GM23338 (cell line): ENCODE data around the gene MTRR. TPM values are rescaled to one million over a fixed set of nuclear protein-coding genes. Genes with fewer than 3 reads are reported as not detected.

ENCODE experiments used
- ATAC-seq: fragments of 200-7000 bp; cut with Tn5 transposase; 3 replicates; pipeline ENCODE4 v1.9.1; 2020
- DNase-seq: peaks from one replicate; pipeline ENCODE4 v3.0.0-alpha.2; 2015; ENCODE audit warnings: low spot score
- H2AFZ ChIP-seq: fragments of 200-600 bp; sonication (generic); 2 replicates; pipeline ENCODE4 v1.8.0; 2016; ENCODE audit warnings: antibody characterized with exemption, mild to moderate bottlenecking, moderate library complexity
- H3F3A ChIP-seq: fragments of 200-600 bp; sonication (generic); replicated peaks from 2 replicates; pipeline ENCODE4 v1.8.0; 2017; ENCODE audit warnings: antibody characterized with exemption, mixed run types, low read depth
- H3K27ac ChIP-seq: fragments of 200-600 bp; sonication (generic); 2 replicates; pipeline ENCODE4 v1.6.1; 2016; ENCODE audit warnings: low read depth
- H3K27me3 ChIP-seq: fragments of 200-600 bp; sonication (generic); 2 replicates; pipeline ENCODE4 v1.8.0; 2016; ENCODE audit warnings: mild to moderate bottlenecking, mixed run types, moderate library complexity; ENCODE audit not compliant: insufficient read depth
- H3K36me3 ChIP-seq: fragments of 200-600 bp; sonication (generic); 2 replicates; pipeline ENCODE4 v1.8.0; 2016; ENCODE audit warnings: mild to moderate bottlenecking; ENCODE audit not compliant: insufficient read depth
- H3K4me1 ChIP-seq: fragments of 200-600 bp; sonication (generic); 2 replicates; pipeline ENCODE4 v1.8.0; 2016; ENCODE audit warnings: mild to moderate bottlenecking, moderate library complexity; ENCODE audit not compliant: insufficient read depth
- H3K4me2 ChIP-seq: fragments of 200-600 bp; sonication (generic); 2 replicates; pipeline ENCODE4 v1.7.1; 2017; ENCODE audit warnings: mixed run types
- H3K4me3 ChIP-seq: fragments of 200-600 bp; sonication (generic); 2 replicates; pipeline ENCODE4 v1.6.1; 2016; ENCODE audit warnings: mixed run types
- H3K79me2 ChIP-seq: fragments of 200-600 bp; sonication (generic); replicated peaks from 2 replicates; pipeline ENCODE4 v1.8.0; 2017; ENCODE audit warnings: mild to moderate bottlenecking; ENCODE audit not compliant: insufficient read depth
- H3K9me2 ChIP-seq: fragments of 200-600 bp; sonication (generic); 2 replicates; pipeline ENCODE4 v1.8.0; 2017; ENCODE audit not compliant: insufficient read depth
- H4K20me1 ChIP-seq: fragments of 200-600 bp; sonication (generic); replicated peaks from 2 replicates; pipeline ENCODE4 v1.8.0; 2017; ENCODE audit warnings: mild to moderate bottlenecking; ENCODE audit not compliant: insufficient read depth
- H3K27ac Mint-ChIP-seq: 2 replicates; pipeline ENCODE4 v1.8.0; 2020; ENCODE audit warnings: inconsistent platforms, mild to moderate bottlenecking, moderate library complexity, mixed read lengths
- H3K27me3 Mint-ChIP-seq: 3 replicates; pipeline ENCODE4 v1.8.0; 2022; ENCODE audit warnings: low read depth, mild to moderate bottlenecking, moderate library complexity, mixed read lengths, inconsistent platforms; ENCODE audit not compliant: insufficient read depth, poor library complexity
- H3K36me3 Mint-ChIP-seq: 3 replicates; pipeline ENCODE4 v1.8.0; 2021; ENCODE audit warnings: low read depth, mild to moderate bottlenecking, inconsistent platforms, moderate library complexity, mixed read lengths
- H3K4me1 Mint-ChIP-seq: 3 replicates; pipeline ENCODE4 v1.8.0; 2020; ENCODE audit warnings: mild to moderate bottlenecking, inconsistent platforms, mixed read lengths
- H3K4me3 Mint-ChIP-seq: 3 replicates; pipeline ENCODE4 v1.8.0; 2021; ENCODE audit warnings: moderate library complexity, mild to moderate bottlenecking, inconsistent platforms, mixed read lengths
- H3K9me3 Mint-ChIP-seq: 3 replicates; pipeline ENCODE4 v1.8.0; 2020; ENCODE audit warnings: moderate library complexity, mild to moderate bottlenecking, inconsistent platforms, mixed read lengths
- EZH2 ChIP-seq: fragments of 200-600 bp; sonication (generic); IDR thresholded peaks from one replicate; pipeline ENCODE4 v1.8.0; 2017; ENCODE audit warnings: antibody characterized with exemption, mild to moderate bottlenecking, low read depth; ENCODE audit not compliant: unreplicated experiment
- EZH2phosphoT487 ChIP-seq: fragments of 200-600 bp; sonication (generic); IDR thresholded peaks from one replicate; pipeline ENCODE4 v1.8.1; 2018; ENCODE audit warnings: antibody characterized with exemption; ENCODE audit not compliant: unreplicated experiment
- polyA plus RNA-seq: library from polyadenylated mRNA; unstranded; fragments of >200 nt; fragmentation: Nextera tagmentation; extraction: Ambion mirVana; gene quantifications from 2 replicates; pipeline ENCODE4 v1.2.1, GENCODE V29; 2016
- total RNA-seq: library from RNA; depleted of rRNA; stranded (reverse); fragments of >200 nt; shearing (Covaris generic); gene quantifications from 2 replicates; pipeline ENCODE4 v1.2.3, GENCODE V29; 2014
- TF ChIP-seq, protein P1 (sequence below): fragments of 250-450 bp; sonication (Bioruptor Pico); IDR thresholded peaks from 2 replicates; pipeline ENCODE4 v1.5.0; 2020; ENCODE audit warnings: mild to moderate bottlenecking, moderate library complexity
- TF ChIP-seq, protein P2 (sequence below): IDR thresholded peaks from one replicate; pipeline ENCODE4 v1.6.1; 2018; ENCODE audit warnings: antibody characterized with exemption; ENCODE audit not compliant: unreplicated experiment
- TF ChIP-seq, protein P3 (sequence below): IDR thresholded peaks from 2 replicates; pipeline ENCODE4 v1.6.1; 2016; ENCODE audit warnings: antibody characterized with exemption

Gene MTRR
- total and polyA plus RNA-seq, 2 experiments from 2014 or later, result 16.5 to 55.9 TPM

DNA sequence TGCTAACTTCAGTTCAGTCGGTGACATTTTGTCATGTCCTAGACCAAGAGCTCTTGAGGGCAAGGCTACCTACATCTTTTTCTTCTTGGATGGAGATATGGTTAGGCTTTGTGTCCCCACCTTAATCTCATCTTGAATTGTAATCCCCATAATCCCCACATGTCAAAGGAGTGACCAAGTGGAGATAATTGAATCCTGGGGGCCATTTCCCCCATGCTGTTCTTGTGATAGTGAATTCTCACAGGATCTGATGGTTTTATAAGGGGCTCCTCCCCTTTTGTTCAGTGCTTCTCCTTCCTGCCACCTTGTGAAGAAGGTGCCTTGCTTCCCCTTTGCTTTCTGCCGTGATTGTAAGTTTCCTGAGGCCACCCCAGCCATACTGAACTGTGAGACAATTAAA lies 16.0 kb upstream of the MTRR start (continued):
- TF ChIP-seq, protein P1, sequence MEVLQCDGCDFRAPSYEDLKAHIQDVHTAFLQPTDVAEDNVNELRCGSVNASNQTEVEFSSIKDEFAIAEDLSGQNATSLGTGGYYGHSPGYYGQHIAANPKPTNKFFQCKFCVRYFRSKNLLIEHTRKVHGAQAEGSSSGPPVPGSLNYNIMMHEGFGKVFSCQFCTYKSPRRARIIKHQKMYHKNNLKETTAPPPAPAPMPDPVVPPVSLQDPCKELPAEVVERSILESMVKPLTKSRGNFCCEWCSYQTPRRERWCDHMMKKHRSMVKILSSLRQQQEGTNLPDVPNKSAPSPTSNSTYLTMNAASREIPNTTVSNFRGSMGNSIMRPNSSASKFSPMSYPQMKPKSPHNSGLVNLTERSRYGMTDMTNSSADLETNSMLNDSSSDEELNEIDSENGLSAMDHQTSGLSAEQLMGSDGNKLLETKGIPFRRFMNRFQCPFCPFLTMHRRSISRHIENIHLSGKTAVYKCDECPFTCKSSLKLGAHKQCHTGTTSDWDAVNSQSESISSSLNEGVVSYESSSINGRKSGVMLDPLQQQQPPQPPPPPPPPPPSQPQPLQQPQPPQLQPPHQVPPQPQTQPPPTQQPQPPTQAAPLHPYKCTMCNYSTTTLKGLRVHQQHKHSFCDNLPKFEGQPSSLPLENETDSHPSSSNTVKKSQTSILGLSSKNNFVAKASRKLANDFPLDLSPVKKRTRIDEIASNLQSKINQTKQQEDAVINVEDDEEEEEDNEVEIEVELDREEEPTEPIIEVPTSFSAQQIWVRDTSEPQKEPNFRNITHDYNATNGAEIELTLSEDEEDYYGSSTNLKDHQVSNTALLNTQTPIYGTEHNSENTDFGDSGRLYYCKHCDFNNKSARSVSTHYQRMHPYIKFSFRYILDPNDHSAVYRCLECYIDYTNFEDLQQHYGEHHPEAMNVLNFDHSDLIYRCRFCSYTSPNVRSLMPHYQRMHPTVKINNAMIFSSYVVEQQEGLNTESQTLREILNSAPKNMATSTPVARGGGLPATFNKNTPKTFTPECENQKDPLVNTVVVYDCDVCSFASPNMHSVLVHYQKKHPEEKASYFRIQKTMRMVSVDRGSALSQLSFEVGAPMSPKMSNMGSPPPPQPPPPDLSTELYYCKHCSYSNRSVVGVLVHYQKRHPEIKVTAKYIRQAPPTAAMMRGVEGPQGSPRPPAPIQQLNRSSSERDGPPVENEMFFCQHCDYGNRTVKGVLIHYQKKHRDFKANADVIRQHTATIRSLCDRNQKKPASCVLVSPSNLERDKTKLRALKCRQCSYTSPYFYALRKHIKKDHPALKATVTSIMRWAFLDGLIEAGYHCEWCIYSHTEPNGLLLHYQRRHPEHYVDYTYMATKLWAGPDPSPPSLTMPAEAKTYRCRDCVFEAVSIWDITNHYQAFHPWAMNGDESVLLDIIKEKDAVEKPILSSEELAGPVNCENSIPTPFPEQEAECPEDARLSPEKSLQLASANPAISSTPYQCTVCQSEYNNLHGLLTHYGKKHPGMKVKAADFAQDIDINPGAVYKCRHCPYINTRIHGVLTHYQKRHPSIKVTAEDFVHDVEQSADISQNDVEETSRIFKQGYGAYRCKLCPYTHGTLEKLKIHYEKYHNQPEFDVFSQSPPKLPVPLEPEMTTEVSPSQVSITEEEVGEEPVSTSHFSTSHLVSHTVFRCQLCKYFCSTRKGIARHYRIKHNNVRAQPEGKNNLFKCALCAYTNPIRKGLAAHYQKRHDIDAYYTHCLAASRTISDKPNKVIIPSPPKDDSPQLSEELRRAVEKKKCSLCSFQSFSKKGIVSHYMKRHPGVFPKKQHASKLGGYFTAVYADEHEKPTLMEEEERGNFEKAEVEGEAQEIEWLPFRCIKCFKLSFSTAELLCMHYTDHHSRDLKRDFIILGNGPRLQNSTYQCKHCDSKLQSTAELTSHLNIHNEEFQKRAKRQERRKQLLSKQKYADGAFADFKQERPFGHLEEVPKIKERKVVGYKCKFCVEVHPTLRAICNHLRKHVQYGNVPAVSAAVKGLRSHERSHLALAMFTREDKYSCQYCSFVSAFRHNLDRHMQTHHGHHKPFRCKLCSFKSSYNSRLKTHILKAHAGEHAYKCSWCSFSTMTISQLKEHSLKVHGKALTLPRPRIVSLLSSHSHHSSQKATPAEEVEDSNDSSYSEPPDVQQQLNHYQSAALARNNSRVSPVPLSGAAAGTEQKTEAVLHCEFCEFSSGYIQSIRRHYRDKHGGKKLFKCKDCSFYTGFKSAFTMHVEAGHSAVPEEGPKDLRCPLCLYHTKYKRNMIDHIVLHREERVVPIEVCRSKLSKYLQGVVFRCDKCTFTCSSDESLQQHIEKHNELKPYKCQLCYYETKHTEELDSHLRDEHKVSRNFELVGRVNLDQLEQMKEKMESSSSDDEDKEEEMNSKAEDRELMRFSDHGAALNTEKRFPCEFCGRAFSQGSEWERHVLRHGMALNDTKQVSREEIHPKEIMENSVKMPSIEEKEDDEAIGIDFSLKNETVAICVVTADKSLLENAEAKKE, result no peak
- TF ChIP-seq, protein P2, sequence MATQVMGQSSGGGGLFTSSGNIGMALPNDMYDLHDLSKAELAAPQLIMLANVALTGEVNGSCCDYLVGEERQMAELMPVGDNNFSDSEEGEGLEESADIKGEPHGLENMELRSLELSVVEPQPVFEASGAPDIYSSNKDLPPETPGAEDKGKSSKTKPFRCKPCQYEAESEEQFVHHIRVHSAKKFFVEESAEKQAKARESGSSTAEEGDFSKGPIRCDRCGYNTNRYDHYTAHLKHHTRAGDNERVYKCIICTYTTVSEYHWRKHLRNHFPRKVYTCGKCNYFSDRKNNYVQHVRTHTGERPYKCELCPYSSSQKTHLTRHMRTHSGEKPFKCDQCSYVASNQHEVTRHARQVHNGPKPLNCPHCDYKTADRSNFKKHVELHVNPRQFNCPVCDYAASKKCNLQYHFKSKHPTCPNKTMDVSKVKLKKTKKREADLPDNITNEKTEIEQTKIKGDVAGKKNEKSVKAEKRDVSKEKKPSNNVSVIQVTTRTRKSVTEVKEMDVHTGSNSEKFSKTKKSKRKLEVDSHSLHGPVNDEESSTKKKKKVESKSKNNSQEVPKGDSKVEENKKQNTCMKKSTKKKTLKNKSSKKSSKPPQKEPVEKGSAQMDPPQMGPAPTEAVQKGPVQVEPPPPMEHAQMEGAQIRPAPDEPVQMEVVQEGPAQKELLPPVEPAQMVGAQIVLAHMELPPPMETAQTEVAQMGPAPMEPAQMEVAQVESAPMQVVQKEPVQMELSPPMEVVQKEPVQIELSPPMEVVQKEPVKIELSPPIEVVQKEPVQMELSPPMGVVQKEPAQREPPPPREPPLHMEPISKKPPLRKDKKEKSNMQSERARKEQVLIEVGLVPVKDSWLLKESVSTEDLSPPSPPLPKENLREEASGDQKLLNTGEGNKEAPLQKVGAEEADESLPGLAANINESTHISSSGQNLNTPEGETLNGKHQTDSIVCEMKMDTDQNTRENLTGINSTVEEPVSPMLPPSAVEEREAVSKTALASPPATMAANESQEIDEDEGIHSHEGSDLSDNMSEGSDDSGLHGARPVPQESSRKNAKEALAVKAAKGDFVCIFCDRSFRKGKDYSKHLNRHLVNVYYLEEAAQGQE, result no peak
- TF ChIP-seq EZH2phosphoT487 (no peak), EZH2 (no peak)

DNA sequence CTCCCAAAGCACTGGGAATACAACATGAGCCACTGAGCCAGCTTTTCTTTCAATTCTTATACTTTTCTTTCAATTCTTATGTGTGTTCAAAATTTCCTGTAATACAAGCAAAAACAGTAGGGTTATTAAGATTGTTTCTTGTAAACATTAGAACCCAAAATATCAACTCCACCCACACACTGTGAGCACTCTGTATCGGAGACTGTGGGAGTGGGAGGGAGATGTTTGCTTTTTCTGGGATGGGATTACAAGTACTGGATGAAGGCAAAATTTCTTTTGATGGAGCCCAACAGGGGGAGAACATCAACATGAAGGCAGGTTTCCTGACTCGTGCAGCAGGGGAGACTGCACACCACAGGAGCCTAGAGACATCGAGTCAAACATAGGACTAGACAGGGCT lies 13.3 kb upstream of the MTRR start:
- no peaks in the 10 kb centered on the region for H3K79me2 ChIP-seq
- H3K4me1 Mint-ChIP-seq, result peaks cover 6% of the 10 kb centered on the region
- DNase-seq (no peak), ATAC-seq (no peak)
- H3K36me3 ChIP-seq, result peaks cover 6% of the 10 kb centered on the region; the same call in 1 of the 2 replicates
- H3K27ac Mint-ChIP-seq, result no peak overlapping the region
- H3K27me3 Mint-ChIP-seq, result peaks cover 2% of the 10 kb centered on the region
- no peaks in the 10 kb centered on the region for H3K27me3 ChIP-seq
- peaks cover 9% of the 10 kb centered on the region for H3K36me3 Mint-ChIP-seq
- no peak overlapping the region for H3K4me3 ChIP-seq
- 0 out of 2 replicates have a peak, but pooled peaks cover 4% of the 10 kb centered on the region for H3F3A ChIP-seq
- H3K9me2 ChIP-seq, result 0 out of 2 replicates have a peak, but pooled peaks cover 9% of the 10 kb centered on the region
- H3K4me3 Mint-ChIP-seq, result no peak overlapping the region
- H3K4me1 ChIP-seq, result no peaks in the 10 kb centered on the region
- no peaks in the 10 kb centered on the region; the same call in 1 of the 2 replicates for H4K20me1 ChIP-seq
- no peak overlapping the region for H3K27ac ChIP-seq
- H3K4me2 ChIP-seq, result no peak overlapping the region
- no peaks in the 10 kb centered on the region for H3K9me3 Mint-ChIP-seq
- H2AFZ ChIP-seq, result no peak overlapping the region
- TF ChIP-seq, protein P3, sequence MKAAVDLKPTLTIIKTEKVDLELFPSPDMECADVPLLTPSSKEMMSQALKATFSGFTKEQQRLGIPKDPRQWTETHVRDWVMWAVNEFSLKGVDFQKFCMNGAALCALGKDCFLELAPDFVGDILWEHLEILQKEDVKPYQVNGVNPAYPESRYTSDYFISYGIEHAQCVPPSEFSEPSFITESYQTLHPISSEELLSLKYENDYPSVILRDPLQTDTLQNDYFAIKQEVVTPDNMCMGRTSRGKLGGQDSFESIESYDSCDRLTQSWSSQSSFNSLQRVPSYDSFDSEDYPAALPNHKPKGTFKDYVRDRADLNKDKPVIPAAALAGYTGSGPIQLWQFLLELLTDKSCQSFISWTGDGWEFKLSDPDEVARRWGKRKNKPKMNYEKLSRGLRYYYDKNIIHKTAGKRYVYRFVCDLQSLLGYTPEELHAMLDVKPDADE, result no peak
- TF ChIP-seq EZH2, result no peak
